Measurements from ENCODE around the gene HAS3. TPM values are rescaled to one million over a fixed set of nuclear protein-coding genes. Genes with fewer than 3 reads are reported as not detected.

Gene HAS3
- total RNA-seq, 3 donors from 2014 or later (not counting 1 experiment from before 2014, with no cell fraction given) = 1.8 to 2.5 (median 2.3) TPM

DNA sequence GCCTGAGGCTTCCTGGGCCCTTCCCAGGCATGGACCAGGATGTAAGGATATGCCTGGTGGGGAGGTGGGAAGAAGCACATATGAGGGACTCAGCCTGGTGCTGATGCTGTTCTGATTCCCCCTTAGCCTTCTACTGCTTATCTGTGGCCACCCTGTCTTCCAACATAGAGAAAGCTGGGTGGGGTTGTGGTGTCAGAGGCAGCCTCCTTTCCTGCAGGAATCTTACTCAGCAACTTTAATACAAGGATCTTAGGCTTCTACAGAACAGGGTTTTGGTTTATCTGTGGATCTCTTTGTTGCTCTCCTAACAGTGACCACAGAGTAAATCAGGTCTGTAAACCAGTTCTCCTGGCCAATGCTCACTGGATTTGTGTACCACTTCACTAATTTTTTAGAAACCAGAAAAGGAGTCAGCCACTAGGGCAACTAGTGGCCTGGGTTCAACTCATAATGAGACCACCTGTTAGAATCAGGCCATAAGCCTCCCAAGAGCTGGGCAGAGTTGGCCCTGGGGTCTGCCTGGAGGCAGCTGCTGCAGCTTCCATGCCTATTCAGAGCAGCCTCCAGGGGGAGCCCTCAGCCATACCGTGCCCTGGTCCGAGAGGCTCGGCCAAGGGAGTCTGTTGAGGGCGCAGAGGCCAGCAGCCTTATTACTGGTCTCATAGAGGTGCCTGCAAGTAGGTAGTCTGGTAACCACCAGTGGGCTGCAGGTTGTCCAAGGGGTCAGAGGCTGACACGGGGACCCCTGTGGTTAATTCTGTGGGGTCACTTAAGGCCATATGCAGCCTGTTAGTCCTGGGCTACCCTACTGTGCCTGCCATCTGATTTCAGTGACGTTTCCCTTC lies 7.1 kb downstream of the HAS3 start:
- Mint-ChIP-seq H3K27ac (no peak overlapping the region), H3K9me3 (no peaks in the 10 kb centered on the region), H3K4me3 (no peak overlapping the region), H3K27me3 (ENCODE audit: low read depth in 2 of 2) (peaks cover 0 to 3% of the 10 kb centered on the region in 2 donors), H3K36me3 (no peaks in the 10 kb centered on the region), H3K4me1 (peaks cover 0 to 10% of the 10 kb centered on the region in 2 donors)
- DNase-seq = peak; percentile 29 to 61
- Histone ChIP-seq H3K4me3 (ENCODE audit: low read length) (no peak overlapping the region), H3K9me3 (ENCODE audit: control insufficient read depth, insufficient read depth, low read length) (no peaks in the 10 kb centered on the region), H3K36me3 (ENCODE audit: control insufficient read depth, insufficient read depth, low read length) (peaks cover 22% of the 10 kb centered on the region), H3K4me1 (ENCODE audit: control insufficient read depth, insufficient read depth, low read length) (peaks cover 3% of the 10 kb centered on the region), H3K27ac (ENCODE audit: low read length) (no peak overlapping the region), H3K27me3 (ENCODE audit: control insufficient read depth, insufficient read depth, low read length) (peaks cover 4% of the 10 kb centered on the region)
- ATAC-seq = peak; percentile 60 to 74 (median 74)
- 73% methylated on average over 6 of the region's 6 CpGs for WGBS (ENCODE audit: insufficient coverage)
- intact Hi-C loops (cut with micrococcal nuclease) = no loop called here
- TF ChIP-seq, protein P1, sequence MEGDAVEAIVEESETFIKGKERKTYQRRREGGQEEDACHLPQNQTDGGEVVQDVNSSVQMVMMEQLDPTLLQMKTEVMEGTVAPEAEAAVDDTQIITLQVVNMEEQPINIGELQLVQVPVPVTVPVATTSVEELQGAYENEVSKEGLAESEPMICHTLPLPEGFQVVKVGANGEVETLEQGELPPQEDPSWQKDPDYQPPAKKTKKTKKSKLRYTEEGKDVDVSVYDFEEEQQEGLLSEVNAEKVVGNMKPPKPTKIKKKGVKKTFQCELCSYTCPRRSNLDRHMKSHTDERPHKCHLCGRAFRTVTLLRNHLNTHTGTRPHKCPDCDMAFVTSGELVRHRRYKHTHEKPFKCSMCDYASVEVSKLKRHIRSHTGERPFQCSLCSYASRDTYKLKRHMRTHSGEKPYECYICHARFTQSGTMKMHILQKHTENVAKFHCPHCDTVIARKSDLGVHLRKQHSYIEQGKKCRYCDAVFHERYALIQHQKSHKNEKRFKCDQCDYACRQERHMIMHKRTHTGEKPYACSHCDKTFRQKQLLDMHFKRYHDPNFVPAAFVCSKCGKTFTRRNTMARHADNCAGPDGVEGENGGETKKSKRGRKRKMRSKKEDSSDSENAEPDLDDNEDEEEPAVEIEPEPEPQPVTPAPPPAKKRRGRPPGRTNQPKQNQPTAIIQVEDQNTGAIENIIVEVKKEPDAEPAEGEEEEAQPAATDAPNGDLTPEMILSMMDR (IDR thresholded peaks at IDR 0.05) = peak; percentile 58

DNA sequence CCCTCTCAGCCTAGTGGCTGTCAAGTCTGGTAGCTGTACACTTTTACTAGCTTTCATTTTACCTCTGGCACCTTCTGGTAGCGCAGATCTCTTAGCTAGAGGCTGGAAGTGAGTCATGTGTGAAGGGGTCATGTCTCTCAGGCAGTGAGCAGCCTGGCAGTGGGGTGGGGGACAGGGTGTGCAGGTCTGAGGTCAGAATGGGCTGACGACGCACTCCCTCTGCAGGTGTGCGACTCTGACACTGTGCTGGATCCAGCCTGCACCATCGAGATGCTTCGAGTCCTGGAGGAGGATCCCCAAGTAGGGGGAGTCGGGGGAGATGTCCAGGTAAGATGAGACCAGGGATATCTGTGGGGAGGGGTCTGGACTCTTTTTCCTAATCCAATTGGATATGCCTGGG lies 7.8 kb downstream of the HAS3 start:
- TF ChIP-seq, protein P1 (IDR thresholded peaks at IDR 0.05) = no peak
- no peak overlapping the region for H3K4me3 Mint-ChIP-seq
- peaks cover 0 to 10% of the 10 kb centered on the region in 2 donors for H3K4me1 Mint-ChIP-seq
- Histone ChIP-seq H3K9me3 (ENCODE audit: control insufficient read depth, insufficient read depth, low read length) (no peaks in the 10 kb centered on the region), H3K36me3 (ENCODE audit: control insufficient read depth, insufficient read depth, low read length) (peaks cover 29% of the 10 kb centered on the region), H3K27me3 (ENCODE audit: control insufficient read depth, insufficient read depth, low read length) (no peaks in the 10 kb centered on the region), H3K4me1 (ENCODE audit: control insufficient read depth, insufficient read depth, low read length) (no peaks in the 10 kb centered on the region), H3K4me3 (ENCODE audit: low read length) (no peak overlapping the region), H3K27ac (ENCODE audit: low read length) (no peak overlapping the region)
- H3K36me3 Mint-ChIP-seq = no peaks in the 10 kb centered on the region
- DNase-seq = no peak
- H3K9me3 Mint-ChIP-seq = no peaks in the 10 kb centered on the region
- peaks cover 0 to 3% of the 10 kb centered on the region in 2 donors for H3K27me3 Mint-ChIP-seq (ENCODE audit: low read depth in 2 of 2)
- no peak overlapping the region for H3K27ac Mint-ChIP-seq
- intact Hi-C loops (cut with micrococcal nuclease) = no loop called here
- ATAC-seq = no peak
- WGBS (ENCODE audit: insufficient coverage) = 95% methylated on average over 7 of the region's 7 CpGs

DNA sequence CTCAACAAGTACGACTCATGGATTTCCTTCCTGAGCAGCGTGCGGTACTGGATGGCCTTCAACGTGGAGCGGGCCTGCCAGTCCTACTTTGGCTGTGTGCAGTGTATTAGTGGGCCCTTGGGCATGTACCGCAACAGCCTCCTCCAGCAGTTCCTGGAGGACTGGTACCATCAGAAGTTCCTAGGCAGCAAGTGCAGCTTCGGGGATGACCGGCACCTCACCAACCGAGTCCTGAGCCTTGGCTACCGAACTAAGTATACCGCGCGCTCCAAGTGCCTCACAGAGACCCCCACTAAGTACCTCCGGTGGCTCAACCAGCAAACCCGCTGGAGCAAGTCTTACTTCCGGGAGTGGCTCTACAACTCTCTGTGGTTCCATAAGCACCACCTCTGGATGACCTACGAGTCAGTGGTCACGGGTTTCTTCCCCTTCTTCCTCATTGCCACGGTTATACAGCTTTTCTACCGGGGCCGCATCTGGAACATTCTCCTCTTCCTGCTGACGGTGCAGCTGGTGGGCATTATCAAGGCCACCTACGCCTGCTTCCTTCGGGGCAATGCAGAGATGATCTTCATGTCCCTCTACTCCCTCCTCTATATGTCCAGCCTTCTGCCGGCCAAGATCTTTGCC lies 9.0 kb downstream of the HAS3 start:
- Histone ChIP-seq H3K9me3 (ENCODE audit: control insufficient read depth, insufficient read depth, low read length) (no peaks in the 10 kb centered on the region), H3K27me3 (ENCODE audit: control insufficient read depth, insufficient read depth, low read length) (no peaks in the 10 kb centered on the region), H3K4me1 (ENCODE audit: control insufficient read depth, insufficient read depth, low read length) (no peaks in the 10 kb centered on the region), H3K4me3 (ENCODE audit: low read length) (no peak overlapping the region), H3K36me3 (ENCODE audit: control insufficient read depth, insufficient read depth, low read length) (peaks cover 42% of the 10 kb centered on the region), H3K27ac (ENCODE audit: low read length) (no peak overlapping the region)
- WGBS (ENCODE audit: insufficient coverage) = 95% methylated on average over 25 of the region's 25 CpGs
- Mint-ChIP-seq H3K36me3 (no peaks in the 10 kb centered on the region), H3K27me3 (ENCODE audit: low read depth in 2 of 2) (no peaks in the 10 kb centered on the region), H3K4me1 (peaks cover 0 to 10% of the 10 kb centered on the region in 2 donors), H3K9me3 (no peaks in the 10 kb centered on the region), H3K4me3 (no peak overlapping the region), H3K27ac (no peak overlapping the region)
- TF ChIP-seq, protein P1 (IDR thresholded peaks at IDR 0.05) = no peak
- intact Hi-C loops (cut with micrococcal nuclease) = no loop called here
- no peak for ATAC-seq
- no peak for DNase-seq

All from natural killer cell (primary cell).